Measurements from ENCODE around the gene UBAP1L. TPM values are rescaled to one million over a fixed set of nuclear protein-coding genes. Genes with fewer than 3 reads are reported as not detected.
"Not testable (repeated sequence)": the region's sequence is repeated elsewhere in the genome, so short reads cannot be mapped to it uniquely, and the experiment has no call there.

UBAP1L gene
- total RNA-seq, 1 donor from 2014 or later, result 2.1 TPM

DNA sequence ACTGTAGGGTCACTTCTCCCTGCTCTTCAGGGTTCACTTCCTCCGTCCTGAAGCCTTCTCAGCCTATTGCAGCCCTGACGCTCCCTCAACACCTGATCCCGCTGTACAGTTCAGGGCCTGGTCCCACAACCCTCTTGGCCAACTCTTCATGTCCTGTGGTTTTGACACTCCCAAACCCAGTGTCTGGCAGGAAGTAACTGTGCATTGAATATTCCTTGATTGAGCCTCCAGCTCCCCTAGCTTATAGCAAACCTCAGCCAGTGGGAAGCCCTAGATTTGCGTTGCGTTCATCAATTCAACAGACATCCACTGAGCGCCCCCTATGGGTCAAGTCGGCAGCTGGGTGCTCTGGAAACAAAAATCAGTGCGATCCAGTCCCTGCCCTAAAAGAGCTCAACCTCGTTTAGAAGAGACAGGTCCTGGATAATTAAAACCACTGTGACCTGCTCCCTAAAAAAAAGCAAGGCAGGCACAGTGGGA lies 13.5 kb downstream of the UBAP1L start:
- Histone ChIP-seq H3K27me3 (ENCODE audit: control insufficient read depth in 3 of 3, insufficient read depth in 3 of 3, low read length in 3 of 3) (no peaks in the 10 kb centered on the region), H3K27ac (ENCODE audit: low read depth, low read length) (no peak overlapping the region), H3K36me3 (ENCODE audit: control insufficient read depth in 3 of 3, insufficient read depth in 3 of 3, low read length in 3 of 3) (peaks cover 40 to 46% (median 42%) of the 10 kb centered on the region in 3 donors), H3K4me3 (ENCODE audit: low read length in 3 of 3) (no peak overlapping the region), H3K9me3 (ENCODE audit: control insufficient read depth in 3 of 3, low read length in 3 of 3) (no peaks in the 10 kb centered on the region), H3K9ac (ENCODE audit: low read depth in 1 of 3, low read length in 3 of 3) (no peak overlapping the region), H3K4me1 (ENCODE audit: control insufficient read depth in 3 of 3, insufficient read depth in 3 of 3, low read length in 3 of 3) (peaks cover 4 to 15% (median 9%) of the 10 kb centered on the region in 3 donors)

- H3K36me3 ChIP-seq (ENCODE audit: control insufficient read depth in 3 of 3, insufficient read depth in 3 of 3, low read length in 3 of 3), result peaks cover 34 to 39% (median 38%) of the 10 kb centered on the region in 3 donors
- H3K9me3 ChIP-seq (ENCODE audit: control insufficient read depth in 3 of 3, low read length in 3 of 3), result no peaks in the 10 kb centered on the region
- no peak overlapping the region for H3K4me3 ChIP-seq (ENCODE audit: low read length in 3 of 3)
- H3K9ac ChIP-seq (ENCODE audit: low read depth in 1 of 3, low read length in 3 of 3), result peak overlapping the region in 1 of 3 donors; percentile 14
- H3K27ac ChIP-seq (ENCODE audit: low read depth, low read length), result no peak overlapping the region
- peaks cover 4 to 16% (median 13%) of the 10 kb centered on the region in 3 donors for H3K4me1 ChIP-seq (ENCODE audit: control insufficient read depth in 3 of 3, insufficient read depth in 3 of 3, low read length in 3 of 3)
- no peaks in the 10 kb centered on the region for H3K27me3 ChIP-seq (ENCODE audit: control insufficient read depth in 3 of 3, insufficient read depth in 3 of 3, low read length in 3 of 3)
Observed at GRCh38 chr15:65100442-65100841, 14.6 kb downstream of the UBAP1L start.

- not testable (repeated sequence) for H3K9me3 ChIP-seq (ENCODE audit: control insufficient read depth in 3 of 3, low read length in 3 of 3); H3K27ac ChIP-seq (ENCODE audit: low read depth, low read length); H3K9ac ChIP-seq (ENCODE audit: low read depth in 1 of 3, low read length in 3 of 3); H3K27me3 ChIP-seq (ENCODE audit: control insufficient read depth in 3 of 3, insufficient read depth in 3 of 3, low read length in 3 of 3); H3K4me3 ChIP-seq (ENCODE audit: low read length in 3 of 3)
- peaks cover 30 to 38% (median 33%) of the 10 kb centered on the region in 3 donors for H3K36me3 ChIP-seq (ENCODE audit: control insufficient read depth in 3 of 3, insufficient read depth in 3 of 3, low read length in 3 of 3)
- H3K4me1 ChIP-seq (ENCODE audit: control insufficient read depth in 3 of 3, insufficient read depth in 3 of 3, low read length in 3 of 3), result peaks cover 4 to 20% (median 17%) of the 10 kb centered on the region in 3 donors
Observed at GRCh38 chr15:65099801-65100200, 15.2 kb downstream of the UBAP1L start.

DNA sequence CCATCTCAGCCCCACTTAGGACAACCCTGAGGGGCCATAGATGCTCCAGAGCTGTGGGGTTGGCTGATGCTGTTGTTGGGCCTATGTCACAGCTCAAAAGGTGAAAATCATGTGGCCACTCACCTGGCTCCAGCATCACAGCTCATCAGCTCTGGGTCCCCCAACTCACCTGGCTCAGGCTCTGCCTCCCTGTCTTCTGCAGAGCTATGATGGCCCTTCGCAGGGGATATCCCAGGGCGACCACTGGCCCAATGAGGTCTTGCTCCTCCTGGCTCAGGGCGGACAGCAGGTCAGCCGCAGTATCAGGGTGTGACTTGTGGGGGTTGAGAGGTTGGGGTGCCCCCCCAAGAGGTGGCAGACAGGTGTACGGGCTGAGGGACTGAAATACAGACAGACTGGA lies 15.7 kb downstream of the UBAP1L start:
- Histone ChIP-seq H3K9ac (ENCODE audit: low read depth in 1 of 3, low read length in 3 of 3) (no peak overlapping the region), H3K36me3 (ENCODE audit: control insufficient read depth in 3 of 3, insufficient read depth in 3 of 3, low read length in 3 of 3) (peaks cover 30 to 38% (median 33%) of the 10 kb centered on the region in 3 donors), H3K27me3 (ENCODE audit: control insufficient read depth in 3 of 3, insufficient read depth in 3 of 3, low read length in 3 of 3) (no peaks in the 10 kb centered on the region), H3K4me3 (ENCODE audit: low read length in 3 of 3) (no peak overlapping the region), H3K4me1 (ENCODE audit: control insufficient read depth in 3 of 3, insufficient read depth in 3 of 3, low read length in 3 of 3) (peaks cover 8 to 25% (median 19%) of the 10 kb centered on the region in 3 donors), H3K27ac (ENCODE audit: low read depth, low read length) (no peak overlapping the region), H3K9me3 (ENCODE audit: control insufficient read depth in 3 of 3, low read length in 3 of 3) (no peaks in the 10 kb centered on the region)

- H3K4me3 ChIP-seq (ENCODE audit: low read length in 3 of 3), result no peak overlapping the region
- H3K36me3 ChIP-seq (ENCODE audit: control insufficient read depth in 3 of 3, insufficient read depth in 3 of 3, low read length in 3 of 3), result peaks cover 29 to 36% (median 34%) of the 10 kb centered on the region in 3 donors
- H3K9me3 ChIP-seq (ENCODE audit: control insufficient read depth in 3 of 3, low read length in 3 of 3), result no peaks in the 10 kb centered on the region
- H3K4me1 ChIP-seq (ENCODE audit: control insufficient read depth in 3 of 3, insufficient read depth in 3 of 3, low read length in 3 of 3), result peaks cover 8 to 26% (median 19%) of the 10 kb centered on the region in 3 donors
- H3K27me3 ChIP-seq (ENCODE audit: control insufficient read depth in 3 of 3, insufficient read depth in 3 of 3, low read length in 3 of 3), result no peaks in the 10 kb centered on the region
- H3K27ac ChIP-seq (ENCODE audit: low read depth, low read length), result no peak overlapping the region
- no peak overlapping the region for H3K9ac ChIP-seq (ENCODE audit: low read depth in 1 of 3, low read length in 3 of 3)
Observed at GRCh38 chr15:65097651-65098263, 17.2 kb downstream of the UBAP1L start.

GRCh38 chr15:65096481-65097385 lies 18.3 kb downstream of the UBAP1L start:
- H3K9ac ChIP-seq (ENCODE audit: low read depth in 1 of 3, low read length in 3 of 3), result peak overlapping the region in 2 of 3 donors; percentile 40 to 63
- H3K9me3 ChIP-seq (ENCODE audit: control insufficient read depth in 3 of 3, low read length in 3 of 3), result no peaks in the 10 kb centered on the region
- no peaks in the 10 kb centered on the region for H3K27me3 ChIP-seq (ENCODE audit: control insufficient read depth in 3 of 3, insufficient read depth in 3 of 3, low read length in 3 of 3)
- no peak overlapping the region for H3K27ac ChIP-seq (ENCODE audit: low read depth, low read length)
- peaks cover 24 to 36% (median 35%) of the 10 kb centered on the region in 3 donors for H3K36me3 ChIP-seq (ENCODE audit: control insufficient read depth in 3 of 3, insufficient read depth in 3 of 3, low read length in 3 of 3)
- no peak overlapping the region for H3K4me3 ChIP-seq (ENCODE audit: low read length in 3 of 3)
- peaks cover 8 to 29% (median 19%) of the 10 kb centered on the region in 3 donors for H3K4me1 ChIP-seq (ENCODE audit: control insufficient read depth in 3 of 3, insufficient read depth in 3 of 3, low read length in 3 of 3)

- Histone ChIP-seq H3K27ac (ENCODE audit: low read depth, low read length) (no peak overlapping the region), H3K36me3 (ENCODE audit: control insufficient read depth in 3 of 3, insufficient read depth in 3 of 3, low read length in 3 of 3) (peaks cover 24 to 32% (median 28%) of the 10 kb centered on the region in 3 donors), H3K27me3 (ENCODE audit: control insufficient read depth in 3 of 3, insufficient read depth in 3 of 3, low read length in 3 of 3) (no peaks in the 10 kb centered on the region)
Observed at GRCh38 chr15:65095747-65096104, 19.3 kb downstream of the UBAP1L start.

DNA sequence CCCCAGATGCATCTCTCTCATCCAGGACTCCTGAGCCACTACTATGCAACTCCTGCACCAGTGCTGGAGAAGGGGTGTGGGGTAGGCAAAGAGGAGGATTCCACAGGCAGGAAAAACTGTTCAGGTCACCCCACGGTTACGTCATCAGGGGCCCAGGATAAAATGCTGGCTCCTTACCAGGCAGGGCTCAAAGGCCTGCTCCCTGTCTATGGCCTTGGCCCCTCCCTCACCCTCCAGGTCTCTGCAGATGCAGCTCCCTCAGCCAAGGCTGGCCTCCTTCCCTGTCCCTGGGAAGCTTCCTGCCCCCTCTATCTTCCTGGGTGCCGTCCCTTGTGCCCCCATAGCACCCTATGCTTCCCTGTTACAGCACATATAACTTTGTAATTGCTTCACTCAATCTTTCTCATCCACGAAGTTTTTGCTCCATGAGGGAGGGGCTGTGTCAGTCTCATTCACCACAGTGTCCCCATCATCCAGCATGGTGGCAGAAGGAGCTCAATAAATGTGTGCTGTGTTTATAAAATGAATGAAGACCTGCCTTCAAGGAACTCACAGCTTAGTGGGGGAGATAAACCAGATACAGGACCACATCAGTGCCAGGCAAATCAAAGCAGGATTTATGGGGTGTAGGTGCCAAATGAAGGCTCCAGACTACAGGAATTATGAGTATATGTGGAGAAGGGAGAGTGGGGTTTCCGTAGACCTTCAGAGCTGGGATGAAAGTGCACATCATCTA lies 19.8 kb downstream of the UBAP1L start:
- no peak overlapping the region for H3K27ac ChIP-seq (ENCODE audit: low read depth, low read length)
- H3K9ac ChIP-seq (ENCODE audit: low read depth in 1 of 3, low read length in 3 of 3), result no peak overlapping the region
- peaks cover 23 to 26% (median 24%) of the 10 kb centered on the region in 3 donors for H3K36me3 ChIP-seq (ENCODE audit: control insufficient read depth in 3 of 3, insufficient read depth in 3 of 3, low read length in 3 of 3)
- no peak overlapping the region for H3K4me3 ChIP-seq (ENCODE audit: low read length in 3 of 3)
- H3K9me3 ChIP-seq (ENCODE audit: control insufficient read depth in 3 of 3, low read length in 3 of 3), result no peaks in the 10 kb centered on the region
- H3K4me1 ChIP-seq (ENCODE audit: control insufficient read depth in 3 of 3, insufficient read depth in 3 of 3, low read length in 3 of 3), result peaks cover 9 to 23% (median 19%) of the 10 kb centered on the region in 3 donors
- no peaks in the 10 kb centered on the region for H3K27me3 ChIP-seq (ENCODE audit: control insufficient read depth in 3 of 3, insufficient read depth in 3 of 3, low read length in 3 of 3)

More at GRCh38 chr15:65095747-65096104, 19.3 kb downstream of the UBAP1L start:
- H3K9ac ChIP-seq (ENCODE audit: low read depth in 1 of 3, low read length in 3 of 3), result no peak overlapping the region
- peaks cover 6 to 23% (median 19%) of the 10 kb centered on the region in 3 donors for H3K4me1 ChIP-seq (ENCODE audit: control insufficient read depth in 3 of 3, insufficient read depth in 3 of 3, low read length in 3 of 3)
- H3K9me3 ChIP-seq (ENCODE audit: control insufficient read depth in 3 of 3, low read length in 3 of 3), result no peaks in the 10 kb centered on the region
- H3K4me3 ChIP-seq (ENCODE audit: low read length in 3 of 3), result no peak overlapping the region

DNA sequence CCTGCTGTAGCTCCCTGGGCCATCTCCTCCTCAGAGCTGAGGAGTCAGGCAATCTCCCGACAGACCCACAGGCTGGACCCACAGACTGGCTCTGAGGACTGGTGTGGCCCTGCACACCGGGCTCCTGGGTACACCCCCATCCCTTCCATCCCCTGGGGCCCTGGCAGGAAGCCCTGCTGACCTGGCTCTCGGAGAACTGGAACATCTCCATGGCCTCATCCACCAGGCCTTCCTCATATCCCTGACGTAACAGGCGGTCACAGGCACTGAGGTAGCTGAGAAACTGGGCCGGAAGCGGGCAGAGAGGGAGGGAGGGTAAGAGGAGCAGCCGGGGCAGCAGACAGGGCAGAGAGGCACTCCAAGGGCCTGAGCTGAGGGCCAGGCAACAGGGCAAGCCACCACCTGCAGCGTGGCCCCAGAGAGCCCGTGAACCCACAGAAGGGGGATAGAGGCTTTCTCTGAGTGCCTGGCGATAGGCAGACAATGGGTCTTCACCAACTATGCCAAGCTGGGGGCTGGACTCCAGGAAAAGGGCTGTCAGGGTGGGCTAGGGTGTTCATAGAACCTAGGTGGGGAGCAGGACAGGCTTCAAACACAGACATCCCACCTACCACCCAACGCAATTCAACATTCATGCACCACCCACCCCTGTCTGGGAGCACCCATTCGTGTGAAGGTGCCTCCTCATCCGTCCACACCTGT lies 20.6 kb downstream of the UBAP1L start:
- H3K9me3 ChIP-seq (ENCODE audit: control insufficient read depth in 3 of 3, low read length in 3 of 3), result no peaks in the 10 kb centered on the region
- peaks cover 20 to 21% (median 20%) of the 10 kb centered on the region in 3 donors for H3K36me3 ChIP-seq (ENCODE audit: control insufficient read depth in 3 of 3, insufficient read depth in 3 of 3, low read length in 3 of 3)
- no peak overlapping the region for H3K4me3 ChIP-seq (ENCODE audit: low read length in 3 of 3)
- H3K27me3 ChIP-seq (ENCODE audit: control insufficient read depth in 3 of 3, insufficient read depth in 3 of 3, low read length in 3 of 3), result no peaks in the 10 kb centered on the region
- H3K4me1 ChIP-seq (ENCODE audit: control insufficient read depth in 3 of 3, insufficient read depth in 3 of 3, low read length in 3 of 3), result peaks cover 15 to 29% (median 22%) of the 10 kb centered on the region in 3 donors
- no peak overlapping the region for H3K9ac ChIP-seq (ENCODE audit: low read depth in 1 of 3, low read length in 3 of 3)
- H3K27ac ChIP-seq (ENCODE audit: low read depth, low read length), result no peak overlapping the region
